SK-N-SH (cell line): Measurements from ENCODE around the gene MBD3. TPM values are rescaled to one million over a fixed set of nuclear protein-coding genes. Genes with fewer than 3 reads are reported as not detected.

Source experiments
- CTCF ChIA-PET: fragments of 300-600, 350-600 bp; formaldehyde crosslinking; extraction: SDS; loops from one replicate; lab custom pipeline; 2021; lab: Yijun Ruan, JAX
- POLR2A ChIA-PET: fragments of 350-600 bp; sonication (Branson Sonifier 250); formaldehyde crosslinking; extraction: SDS; loops from one replicate; lab custom pipeline; 2020; ENCODE audit warnings: antibody characterized with exemption, inconsistent platforms; lab: Yijun Ruan, JAX
- DNase-seq: peaks from one replicate; pipeline ENCODE4 v3.0.0; 2012
- H2AFZ ChIP-seq: fragments of 200-600 bp; sonication (generic); 2 replicates; pipeline ENCODE4 v1.8.1; 2016; ENCODE audit warnings: antibody characterized with exemption, mild to moderate bottlenecking, low read depth
- H3F3A ChIP-seq: fragments of 200-600 bp; sonication (generic); replicated peaks from 2 replicates; pipeline ENCODE3; 2016; ENCODE audit warnings: antibody characterized with exemption, mild to moderate bottlenecking; ENCODE audit not compliant: insufficient read depth
- H3K27ac ChIP-seq, 2 experiments: fragments of 200-500 bp in 1 of 2; fragments of 200-600 bp in 1 of 2; sonication (Bioruptor generic) in 1 of 2; sonication (generic), shearing (Covaris generic) in 1 of 2; 2 replicates each; pipeline versions ENCODE4 v1.5.1 to v1.6.1; 2014 to 2016; ENCODE audit warnings: low read depth in 2 of 2, inconsistent platforms in 1 of 2, low read length in 1 of 2, mild to moderate bottlenecking in 1 of 2, mixed read lengths in 1 of 2
- H3K27me3 ChIP-seq: fragments of 200-600 bp; sonication (generic), shearing (Covaris generic); 2 replicates; pipeline ENCODE4 v1.6.1; 2016; ENCODE audit warnings: mixed run types; ENCODE audit not compliant: insufficient read depth
- H3K36me3 ChIP-seq, 2 experiments: fragments of 200-500 bp in 1 of 2; fragments of 200-600 bp in 1 of 2; sonication (Bioruptor generic) in 1 of 2; sonication (generic) in 1 of 2; replicated peaks in 1 of 2; 2 replicates each; pipeline versions ENCODE3 to v1.5.1; 2014 to 2016; ENCODE audit warnings: low read length in 1 of 2, mild to moderate bottlenecking in 1 of 2; ENCODE audit not compliant: insufficient read depth in 2 of 2, control insufficient read depth in 1 of 2
- H3K4me1 ChIP-seq, 2 experiments: fragments of 200-500 bp in 1 of 2; fragments of 200-600 bp in 1 of 2; sonication (Bioruptor generic) in 1 of 2; sonication (generic), shearing (Covaris generic) in 1 of 2; 2 replicates each; pipeline versions ENCODE4 v1.5.1 to v1.6.1; 2014 to 2016; ENCODE audit warnings: low read depth in 1 of 2, low read length in 1 of 2, mixed run types in 1 of 2; ENCODE audit not compliant: insufficient read depth in 2 of 2, control insufficient read depth in 1 of 2
- H3K4me2 ChIP-seq: fragments of 200-600 bp; sonication (generic), shearing (Covaris generic); 2 replicates; pipeline ENCODE4 v1.6.1; 2017; ENCODE audit warnings: mixed run types
- H3K4me3 ChIP-seq, 2 experiments: fragments of 200-500 bp in 1 of 2; fragments of 200-600 bp in 1 of 2; sonication (Bioruptor generic) in 1 of 2; sonication (generic), shearing (Covaris generic) in 1 of 2; 2 replicates each; pipeline versions ENCODE4 v1.5.1 to v1.8.1; 2014 to 2016; ENCODE audit warnings: low read depth in 2 of 2, inconsistent platforms in 1 of 2, low read length in 1 of 2, mild to moderate bottlenecking in 1 of 2, mixed read lengths in 1 of 2, moderate library complexity in 1 of 2
- H3K79me2 ChIP-seq: fragments of 200-600 bp; sonication (generic); 2 replicates; pipeline ENCODE4 v1.8.1; 2017; ENCODE audit warnings: mild to moderate bottlenecking; ENCODE audit not compliant: insufficient read depth
- H3K9ac ChIP-seq: fragments of 200-600 bp; sonication (generic); 2 replicates; pipeline ENCODE4 v1.6.1; 2017; ENCODE audit warnings: mixed run types
- H3K9me2 ChIP-seq: fragments of 200-600 bp; sonication (generic); 2 replicates; pipeline ENCODE4 v1.6.1; 2017; ENCODE audit warnings: mixed run types
- H3K9me3 ChIP-seq: fragments of 200-600 bp; sonication (generic); 2 replicates; pipeline ENCODE4 v1.6.1; 2017; ENCODE audit warnings: mixed run types, mild to moderate bottlenecking, moderate library complexity
- H4K20me1 ChIP-seq: fragments of 200-600 bp; sonication (generic); 2 replicates; pipeline ENCODE4 v1.6.1; 2017; ENCODE audit warnings: mild to moderate bottlenecking, mixed run types; ENCODE audit not compliant: insufficient read depth
- FOSL2 ChIP-seq: IDR thresholded peaks from 2 replicates; pipeline ENCODE4 v1.4.0; 2012; ENCODE audit warnings: low read depth, mild to moderate bottlenecking, moderate library complexity, borderline replicate concordance
- RAD21 ChIP-seq: IDR thresholded peaks from 2 replicates; pipeline ENCODE4 v1.6.1; 2012; ENCODE audit warnings: mild to moderate bottlenecking, low read length
- SMC3 ChIP-seq: IDR thresholded peaks from 2 replicates; pipeline ENCODE4 v1.6.1; 2012; ENCODE audit warnings: low read depth, low read length, improper control_type of control experiment
- YY1 ChIP-seq: IDR thresholded peaks from 2 replicates; pipeline ENCODE4 v1.4.0; 2012; ENCODE audit warnings: low read depth, mild to moderate bottlenecking
- WGBS: methylation state at CpG from one replicate; pipeline ENCODE4 v1.1.6; 2017; ENCODE audit warnings: low lambda C conversion rate; 5-methylcytosine and 5-hydroxymethylcytosine counted together
- polyA plus RNA-seq, 3 experiments: library from polyadenylated mRNA; depleted of rRNA; stranded (reverse); fragments of >200 nt; gene quantifications; 2 replicates each; pipeline ENCODE4 v1.2.3, GENCODE V29; 2012
- TF ChIP-seq, protein P1 (sequence below): IDR thresholded peaks from 2 replicates; pipeline ENCODE4 v1.4.0; 2012; ENCODE audit warnings: low read depth, borderline replicate concordance
- TF ChIP-seq, protein P2 (sequence below): fragments of 200-600 bp; sonication (generic); IDR thresholded peaks from 2 replicates; pipeline ENCODE4 v1.6.1; 2017; ENCODE audit warnings: antibody characterized with exemption, mild to moderate bottlenecking, moderate library complexity

Gene MBD3
- polyA plus RNA-seq, 1 of the 3 experiments (the other 2 are of a cell fraction): 96.5 TPM

DNA sequence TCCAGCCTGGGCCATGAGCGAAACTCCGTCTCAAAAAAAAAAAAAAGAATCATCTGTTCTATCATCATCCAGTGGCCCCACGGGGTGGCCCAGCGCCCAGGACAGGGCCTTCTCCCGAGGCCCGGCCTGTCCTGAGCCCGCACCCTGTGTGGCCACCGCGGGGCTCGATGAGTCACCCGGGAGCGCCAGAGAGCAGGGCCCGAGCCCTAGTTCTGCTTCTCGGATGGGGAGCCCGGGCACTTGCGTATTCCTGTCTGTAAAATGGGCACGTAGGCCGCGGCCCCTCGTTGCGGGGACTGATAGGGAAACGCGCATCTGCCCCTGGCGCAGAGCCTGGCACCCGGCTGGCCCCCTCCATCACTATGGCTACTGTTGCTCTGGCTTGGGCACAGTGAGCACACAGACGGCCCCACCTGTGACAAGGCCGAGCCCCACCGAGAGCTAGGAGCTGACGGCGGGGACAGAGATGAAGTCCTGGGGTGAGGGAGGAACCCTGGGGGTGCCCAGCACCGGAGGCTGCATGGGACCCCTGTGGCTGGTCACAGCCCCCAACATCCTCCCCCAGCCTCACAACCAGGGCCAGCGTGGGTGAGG is 33.8 kb upstream of the MBD3 start:
- Histone ChIP-seq H3K4me1 (no peaks in the 10 kb centered on the region), H3K27me3 (no peaks in the 10 kb centered on the region), H3F3A (peaks cover 2% of the 10 kb centered on the region), H3K36me3 (peaks cover 0 to 43% of the 10 kb centered on the region in 2 experiments), H3K27ac (no peak overlapping the region), H3K9me2 (no peaks in the 10 kb centered on the region), H3K79me2 (peaks cover 11% of the 10 kb centered on the region; the same call in 1 of the 2 replicates), H4K20me1 (peaks cover 15% of the 10 kb centered on the region; the same call in 1 of the 2 replicates), H3K9me3 (no peaks in the 10 kb centered on the region), H3K4me3 (no peak overlapping the region), H2AFZ (no peak overlapping the region), H3K4me2 (no peak overlapping the region), H3K9ac (no peak overlapping the region)
- DNase-seq: no peak
- ChIA-PET CTCF (interaction anchor here (0.6 kb wide), 1 partner anchor 46 kb away, joined by 3 read pairs; no protein-coding TSS in a partner anchor), POLR2A (no interaction called here)
- WGBS: 88% methylated on average over 24 of the region's 32 CpGs
- TF ChIP-seq, protein P1, sequence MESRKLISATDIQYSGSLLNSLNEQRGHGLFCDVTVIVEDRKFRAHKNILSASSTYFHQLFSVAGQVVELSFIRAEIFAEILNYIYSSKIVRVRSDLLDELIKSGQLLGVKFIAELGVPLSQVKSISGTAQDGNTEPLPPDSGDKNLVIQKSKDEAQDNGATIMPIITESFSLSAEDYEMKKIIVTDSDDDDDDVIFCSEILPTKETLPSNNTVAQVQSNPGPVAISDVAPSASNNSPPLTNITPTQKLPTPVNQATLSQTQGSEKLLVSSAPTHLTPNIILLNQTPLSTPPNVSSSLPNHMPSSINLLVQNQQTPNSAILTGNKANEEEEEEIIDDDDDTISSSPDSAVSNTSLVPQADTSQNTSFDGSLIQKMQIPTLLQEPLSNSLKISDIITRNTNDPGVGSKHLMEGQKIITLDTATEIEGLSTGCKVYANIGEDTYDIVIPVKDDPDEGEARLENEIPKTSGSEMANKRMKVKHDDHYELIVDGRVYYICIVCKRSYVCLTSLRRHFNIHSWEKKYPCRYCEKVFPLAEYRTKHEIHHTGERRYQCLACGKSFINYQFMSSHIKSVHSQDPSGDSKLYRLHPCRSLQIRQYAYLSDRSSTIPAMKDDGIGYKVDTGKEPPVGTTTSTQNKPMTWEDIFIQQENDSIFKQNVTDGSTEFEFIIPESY: no peak

DNA sequence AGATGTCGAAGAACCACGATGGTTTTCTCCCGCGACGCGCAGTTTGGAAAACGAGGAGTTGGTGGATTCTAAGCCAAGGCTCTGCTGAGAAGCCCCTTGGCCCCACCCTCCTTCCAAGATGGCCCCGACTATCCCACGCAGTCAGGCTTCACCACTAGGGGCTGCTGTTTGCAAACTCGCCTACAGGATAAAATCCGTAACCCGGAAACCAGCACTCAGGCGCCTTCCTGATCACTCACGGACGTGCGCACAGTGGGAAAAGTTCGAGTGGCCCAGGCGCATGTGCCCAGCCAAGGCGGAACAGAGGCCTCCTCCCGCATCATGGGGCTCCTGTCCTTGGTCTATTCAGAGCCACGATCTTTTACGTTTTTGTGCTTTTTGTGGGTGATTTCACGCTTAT is 31.8 kb upstream of the MBD3 start:
- H3K9me2 ChIP-seq: no peaks in the 10 kb centered on the region
- H2AFZ ChIP-seq: no peak overlapping the region
- no peaks in the 10 kb centered on the region for H3K27me3 ChIP-seq
- H3K4me2 ChIP-seq: no peak overlapping the region
- H4K20me1 ChIP-seq: 0 out of 2 replicates have a peak, but pooled peaks cover 3% of the 10 kb centered on the region
- no peaks in the 10 kb centered on the region for H3K9me3 ChIP-seq
- CTCF ChIA-PET: interaction anchor here (0.8 to 1.8 kb wide), 6 partner anchors 11 to 172 kb away, joined by 3 to 8 read pairs (median 4); no protein-coding TSS in a partner anchor
- H3K4me3 ChIP-seq: no peak overlapping the region
- peaks cover 2% of the 10 kb centered on the region for H3F3A ChIP-seq
- H3K36me3 ChIP-seq: peaks cover 0 to 51% of the 10 kb centered on the region in 2 experiments
- H3K79me2 ChIP-seq: 0 out of 2 replicates have a peak, but pooled peaks cover 8% of the 10 kb centered on the region
- no peak overlapping the region for H3K27ac ChIP-seq
- H3K9ac ChIP-seq: no peak overlapping the region
- no peaks in the 10 kb centered on the region for H3K4me1 ChIP-seq
- WGBS: 83% methylated on average over 19 of the region's 23 CpGs
- POLR2A ChIA-PET: no interaction called here
- DNase-seq: peak; percentile 88
- TF ChIP-seq YY1: peak; percentile 74; the same call in 1 of the 2 replicates
- TF ChIP-seq, protein P2, sequence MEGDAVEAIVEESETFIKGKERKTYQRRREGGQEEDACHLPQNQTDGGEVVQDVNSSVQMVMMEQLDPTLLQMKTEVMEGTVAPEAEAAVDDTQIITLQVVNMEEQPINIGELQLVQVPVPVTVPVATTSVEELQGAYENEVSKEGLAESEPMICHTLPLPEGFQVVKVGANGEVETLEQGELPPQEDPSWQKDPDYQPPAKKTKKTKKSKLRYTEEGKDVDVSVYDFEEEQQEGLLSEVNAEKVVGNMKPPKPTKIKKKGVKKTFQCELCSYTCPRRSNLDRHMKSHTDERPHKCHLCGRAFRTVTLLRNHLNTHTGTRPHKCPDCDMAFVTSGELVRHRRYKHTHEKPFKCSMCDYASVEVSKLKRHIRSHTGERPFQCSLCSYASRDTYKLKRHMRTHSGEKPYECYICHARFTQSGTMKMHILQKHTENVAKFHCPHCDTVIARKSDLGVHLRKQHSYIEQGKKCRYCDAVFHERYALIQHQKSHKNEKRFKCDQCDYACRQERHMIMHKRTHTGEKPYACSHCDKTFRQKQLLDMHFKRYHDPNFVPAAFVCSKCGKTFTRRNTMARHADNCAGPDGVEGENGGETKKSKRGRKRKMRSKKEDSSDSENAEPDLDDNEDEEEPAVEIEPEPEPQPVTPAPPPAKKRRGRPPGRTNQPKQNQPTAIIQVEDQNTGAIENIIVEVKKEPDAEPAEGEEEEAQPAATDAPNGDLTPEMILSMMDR: peak; percentile 71
- peak; percentile 58 for TF ChIP-seq RAD21
- peak; percentile 34; the same call in 1 of the 2 replicates for TF ChIP-seq SMC3
- no peak for TF ChIP-seq FOSL2
